Measurements from ENCODE around the gene ERAP2.
"Not testable (repeated sequence)": the region's sequence is repeated elsewhere in the genome, so short reads cannot be mapped to it uniquely, and the experiment has no call there.

ERAP2 gene, protein sequence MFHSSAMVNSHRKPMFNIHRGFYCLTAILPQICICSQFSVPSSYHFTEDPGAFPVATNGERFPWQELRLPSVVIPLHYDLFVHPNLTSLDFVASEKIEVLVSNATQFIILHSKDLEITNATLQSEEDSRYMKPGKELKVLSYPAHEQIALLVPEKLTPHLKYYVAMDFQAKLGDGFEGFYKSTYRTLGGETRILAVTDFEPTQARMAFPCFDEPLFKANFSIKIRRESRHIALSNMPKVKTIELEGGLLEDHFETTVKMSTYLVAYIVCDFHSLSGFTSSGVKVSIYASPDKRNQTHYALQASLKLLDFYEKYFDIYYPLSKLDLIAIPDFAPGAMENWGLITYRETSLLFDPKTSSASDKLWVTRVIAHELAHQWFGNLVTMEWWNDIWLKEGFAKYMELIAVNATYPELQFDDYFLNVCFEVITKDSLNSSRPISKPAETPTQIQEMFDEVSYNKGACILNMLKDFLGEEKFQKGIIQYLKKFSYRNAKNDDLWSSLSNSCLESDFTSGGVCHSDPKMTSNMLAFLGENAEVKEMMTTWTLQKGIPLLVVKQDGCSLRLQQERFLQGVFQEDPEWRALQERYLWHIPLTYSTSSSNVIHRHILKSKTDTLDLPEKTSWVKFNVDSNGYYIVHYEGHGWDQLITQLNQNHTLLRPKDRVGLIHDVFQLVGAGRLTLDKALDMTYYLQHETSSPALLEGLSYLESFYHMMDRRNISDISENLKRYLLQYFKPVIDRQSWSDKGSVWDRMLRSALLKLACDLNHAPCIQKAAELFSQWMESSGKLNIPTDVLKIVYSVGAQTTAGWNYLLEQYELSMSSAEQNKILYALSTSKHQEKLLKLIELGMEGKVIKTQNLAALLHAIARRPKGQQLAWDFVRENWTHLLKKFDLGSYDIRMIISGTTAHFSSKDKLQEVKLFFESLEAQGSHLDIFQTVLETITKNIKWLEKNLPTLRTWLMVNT

DNA sequence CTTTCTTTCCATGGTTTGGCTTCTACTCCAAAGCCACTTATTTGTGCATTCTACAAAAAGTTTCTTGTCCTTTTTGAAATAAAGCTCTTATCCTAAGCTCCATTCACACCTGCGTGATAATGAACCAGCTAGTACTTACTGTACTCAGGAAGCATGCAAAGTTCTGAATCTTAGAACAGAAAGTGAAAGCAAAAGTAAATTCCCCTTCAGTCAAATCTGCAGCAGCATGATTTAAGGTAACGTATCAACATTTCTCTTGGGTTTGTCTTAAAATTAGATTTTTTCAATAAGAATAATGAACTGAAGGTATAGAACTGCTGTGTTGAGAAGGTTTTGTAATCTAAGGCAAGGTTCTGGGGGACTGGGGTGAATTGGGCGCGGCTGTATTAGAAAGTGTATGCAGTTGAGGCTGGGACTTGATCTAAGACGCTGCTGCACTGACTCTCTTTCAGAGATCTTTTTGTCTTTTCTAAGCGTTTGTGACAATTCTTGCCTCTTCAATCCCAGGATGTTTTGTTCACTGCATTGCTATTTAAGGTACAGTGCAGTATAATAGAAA, at the start of gene ERAP2:
Gene ERAP2, plus strand, starts transcription at position 209 of the 559 bp plus-strand sequence. CDS start 3,186 bp downstream, outside the sequence.
- DNase-seq = peak; percentile 32

DNA sequence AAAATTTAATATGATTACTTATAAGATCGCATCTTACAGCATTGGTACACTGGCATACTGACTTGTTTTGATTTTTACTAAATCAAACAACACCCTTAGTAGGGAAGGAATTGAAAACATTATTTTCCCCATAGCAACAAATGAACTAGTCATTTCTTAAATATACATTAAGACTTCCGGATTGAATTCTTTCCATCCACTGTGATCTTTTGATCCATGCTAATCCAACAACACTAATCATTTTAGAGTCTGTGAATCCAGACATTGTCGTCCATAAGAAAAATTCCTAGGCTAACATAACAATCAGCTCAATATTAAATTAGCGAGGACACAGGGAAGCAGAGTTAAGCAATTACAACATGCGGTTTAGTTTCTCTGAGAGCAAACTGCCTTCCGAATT, 47.0 kb upstream of the ERAP2 start:
- DNase-seq = no peak

DNA sequence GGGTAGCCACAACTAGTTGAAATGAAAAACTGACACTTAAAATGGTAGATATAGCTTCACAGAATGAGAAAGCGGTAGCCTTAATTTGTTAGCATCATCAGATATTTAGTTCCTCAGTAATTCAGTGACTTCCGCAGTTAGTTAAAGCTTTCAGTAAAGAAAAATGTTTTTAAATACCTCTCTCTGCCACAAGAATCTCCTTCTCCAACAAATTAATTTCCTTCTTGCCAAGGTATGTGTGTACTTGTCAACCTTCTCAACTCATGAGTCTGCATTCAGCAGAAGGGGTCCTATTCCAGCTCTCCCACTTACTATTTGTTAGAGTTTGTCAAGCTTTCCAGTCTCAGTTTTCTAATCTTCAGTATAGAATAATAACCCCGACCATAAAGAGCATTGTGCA, 42.3 kb upstream of the ERAP2 start:
- no peak for DNase-seq

DNA sequence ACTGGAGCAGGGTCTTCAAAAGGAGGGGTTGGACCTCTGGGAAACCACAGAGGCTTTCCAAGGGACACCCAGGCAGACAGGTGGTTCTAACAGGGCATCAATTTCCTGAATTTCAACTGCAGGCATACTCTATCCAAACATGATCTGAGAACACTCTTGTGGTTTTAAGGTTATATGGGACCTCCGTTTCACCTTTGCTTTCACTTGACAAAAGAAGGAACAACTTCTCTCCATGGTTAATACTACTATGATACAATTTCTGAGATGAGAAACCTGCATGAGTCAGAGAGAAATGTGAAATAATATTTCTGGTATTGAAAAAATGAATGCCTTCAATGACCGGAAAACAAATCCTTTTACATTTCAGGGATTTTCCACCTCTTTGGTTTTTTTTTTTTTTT, 40.5 kb upstream of the ERAP2 start:
- no peak for DNase-seq

DNA sequence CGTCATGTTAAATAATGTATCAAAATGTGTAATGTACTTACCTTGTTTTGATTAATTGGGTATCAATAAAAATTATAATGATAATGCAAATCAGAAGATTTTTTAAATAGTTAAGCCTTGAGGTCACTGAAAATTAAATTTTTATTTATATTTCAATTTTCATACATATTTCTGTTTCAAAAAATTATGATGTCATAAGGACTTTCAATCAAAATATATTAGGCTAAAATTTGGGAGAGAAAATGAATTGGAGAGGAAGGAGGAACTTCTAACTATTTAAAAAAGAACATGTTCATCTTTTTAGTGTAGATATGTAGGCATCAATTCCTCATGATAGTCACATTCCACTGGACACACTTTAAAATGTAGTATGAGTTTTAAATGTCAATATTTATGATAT, 39.5 kb upstream of the ERAP2 start:
- DNase-seq = no peak

DNA sequence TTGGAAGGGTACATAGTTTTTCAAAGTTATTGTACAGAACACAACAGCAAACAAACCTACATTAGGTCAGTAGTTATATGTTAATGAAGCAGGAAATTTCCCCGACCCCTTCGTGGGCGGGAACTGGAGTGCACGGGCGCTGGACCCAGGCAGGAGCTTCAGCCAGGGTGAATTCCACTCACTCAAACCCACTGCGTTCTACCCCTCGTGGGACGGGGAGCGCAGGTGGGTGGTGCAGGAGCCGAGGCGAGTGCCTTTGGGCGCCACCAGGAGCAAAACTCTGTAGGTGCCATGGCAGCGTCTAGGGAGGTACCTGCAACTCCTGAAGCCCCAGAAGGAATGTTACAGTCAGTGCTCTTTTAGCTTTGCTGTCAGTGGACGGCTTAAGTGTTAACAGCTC, 39.0 kb upstream of the ERAP2 start:
- DNase-seq = no peak

DNA sequence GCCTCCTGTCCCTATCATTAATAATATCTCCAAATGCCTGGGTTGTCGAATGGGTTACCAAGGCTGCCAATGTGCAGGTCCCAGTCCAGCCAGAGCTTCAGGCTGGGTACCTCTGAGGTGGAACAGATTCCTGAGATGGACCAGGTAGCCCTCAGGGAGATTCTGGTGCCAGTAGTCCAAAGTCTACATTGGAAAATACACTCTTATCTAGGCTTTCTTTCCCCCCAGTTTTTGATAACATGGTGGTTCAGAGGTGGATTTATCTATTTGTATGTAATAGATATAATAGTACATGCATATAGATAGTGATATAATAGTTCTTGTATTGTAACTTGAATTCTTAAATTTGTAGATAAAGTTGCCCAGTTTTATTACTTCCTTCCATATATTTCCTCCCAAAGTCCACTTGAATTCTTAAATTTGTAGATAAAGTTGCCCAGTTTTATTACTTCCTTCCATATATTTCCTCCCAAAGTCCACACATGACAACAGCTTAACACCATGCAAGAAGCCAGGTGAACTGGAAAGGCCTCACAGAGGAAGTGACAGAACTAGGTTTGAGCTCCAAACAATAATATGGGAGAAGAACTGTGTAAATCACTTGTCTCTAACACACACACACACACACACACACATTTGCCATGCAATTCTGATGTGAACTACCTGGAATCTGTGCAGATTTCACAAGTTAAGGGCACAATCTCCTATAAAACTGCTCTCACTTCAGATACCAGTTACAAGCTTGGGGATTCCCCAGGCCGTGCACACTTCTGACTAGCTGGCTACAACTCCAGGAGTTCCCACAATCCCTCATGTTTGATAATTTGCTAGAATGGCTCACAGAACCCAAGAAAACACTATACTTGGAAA, 37.9 kb upstream of the ERAP2 start:
- no peak for DNase-seq

DNA sequence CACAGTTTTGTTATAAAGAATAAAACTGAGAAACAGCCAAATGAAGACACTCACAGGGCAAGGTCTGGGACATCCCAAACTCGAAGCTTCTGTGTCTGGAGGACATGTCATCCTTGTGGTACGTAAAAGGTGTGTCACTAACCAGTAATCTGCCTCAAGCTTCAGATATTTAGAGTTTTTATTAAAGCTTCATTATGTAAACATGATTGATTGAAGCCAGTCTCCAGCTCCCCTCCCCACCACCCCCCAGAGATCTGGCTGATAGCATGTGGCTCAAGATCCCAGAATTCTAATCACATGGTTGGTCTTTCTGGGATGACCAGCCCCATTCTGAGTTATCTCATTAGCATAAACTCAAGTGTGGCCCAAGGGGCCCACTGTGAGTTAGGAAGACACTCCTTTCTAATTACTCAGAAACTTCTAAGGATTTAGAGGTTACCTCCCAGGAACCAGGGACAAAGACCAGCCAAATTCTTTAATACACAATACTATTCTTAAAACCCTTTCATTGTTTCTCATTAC, 37.2 kb upstream of the ERAP2 start:
- no peak for DNase-seq

DNA sequence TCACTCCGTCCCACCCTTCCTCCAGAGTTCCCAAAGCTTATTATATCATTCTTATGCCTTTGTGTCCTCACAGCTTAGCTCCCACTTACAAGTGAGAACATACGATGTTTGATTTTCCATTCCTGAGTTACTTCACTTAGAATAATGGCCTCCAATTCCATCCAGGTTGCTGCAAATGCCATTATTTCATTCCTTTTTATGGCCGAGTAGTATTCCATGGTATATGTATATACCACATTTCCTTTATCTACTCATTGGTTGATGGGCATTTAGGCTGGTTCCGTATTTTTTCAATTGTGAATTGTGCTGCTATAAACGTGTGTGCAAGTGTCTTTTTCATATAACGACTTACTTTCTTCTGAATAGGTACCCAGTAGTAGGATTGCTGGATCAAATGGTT, 34.4 kb upstream of the ERAP2 start:
- DNase-seq = not testable (repeated sequence)

DNA sequence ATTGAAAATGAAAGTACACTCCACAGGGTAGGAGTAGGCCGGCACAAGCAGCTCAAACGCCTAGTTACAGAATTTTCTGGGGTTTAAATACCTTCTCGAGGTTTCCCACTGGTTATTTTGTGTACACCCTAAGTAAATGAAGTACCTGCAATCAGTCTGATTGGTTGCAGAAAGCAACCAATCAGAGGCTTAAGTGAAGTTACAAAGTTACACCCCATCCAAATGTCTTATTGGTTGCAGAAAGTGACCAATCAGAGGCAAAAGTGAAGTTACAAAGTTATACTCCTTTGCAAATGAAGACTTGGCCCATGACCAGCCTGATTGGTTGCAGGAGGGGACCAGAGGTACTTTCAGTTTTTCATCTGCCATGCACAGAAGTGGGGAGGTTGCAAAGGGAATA, 33.2 kb upstream of the ERAP2 start:
- DNase-seq = no peak

DNA sequence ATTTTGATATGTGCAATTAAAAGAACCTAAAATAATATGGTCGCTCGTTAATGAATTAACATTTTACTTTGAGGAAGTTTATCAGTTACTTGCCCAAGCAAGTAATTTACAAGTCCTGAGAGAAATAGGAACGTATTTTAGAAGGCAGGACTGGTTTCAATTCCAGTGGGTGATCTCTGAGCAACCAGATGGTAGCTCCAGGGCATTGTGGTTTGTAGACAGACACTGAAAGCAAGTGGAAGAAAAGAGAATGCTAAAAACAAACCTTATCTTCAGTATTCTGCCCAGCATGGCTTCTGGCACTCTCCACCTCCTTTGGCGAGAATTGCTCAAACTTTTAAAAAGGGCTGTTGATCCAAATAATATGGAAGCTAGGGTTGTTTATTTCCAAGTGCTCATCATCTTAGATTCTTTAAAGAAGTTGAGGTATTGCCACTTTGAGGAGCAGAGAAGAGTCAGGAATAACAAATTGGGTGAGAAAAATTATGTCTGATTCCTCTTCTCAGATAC, 31.8 kb upstream of the ERAP2 start:
- no peak for DNase-seq

DNA sequence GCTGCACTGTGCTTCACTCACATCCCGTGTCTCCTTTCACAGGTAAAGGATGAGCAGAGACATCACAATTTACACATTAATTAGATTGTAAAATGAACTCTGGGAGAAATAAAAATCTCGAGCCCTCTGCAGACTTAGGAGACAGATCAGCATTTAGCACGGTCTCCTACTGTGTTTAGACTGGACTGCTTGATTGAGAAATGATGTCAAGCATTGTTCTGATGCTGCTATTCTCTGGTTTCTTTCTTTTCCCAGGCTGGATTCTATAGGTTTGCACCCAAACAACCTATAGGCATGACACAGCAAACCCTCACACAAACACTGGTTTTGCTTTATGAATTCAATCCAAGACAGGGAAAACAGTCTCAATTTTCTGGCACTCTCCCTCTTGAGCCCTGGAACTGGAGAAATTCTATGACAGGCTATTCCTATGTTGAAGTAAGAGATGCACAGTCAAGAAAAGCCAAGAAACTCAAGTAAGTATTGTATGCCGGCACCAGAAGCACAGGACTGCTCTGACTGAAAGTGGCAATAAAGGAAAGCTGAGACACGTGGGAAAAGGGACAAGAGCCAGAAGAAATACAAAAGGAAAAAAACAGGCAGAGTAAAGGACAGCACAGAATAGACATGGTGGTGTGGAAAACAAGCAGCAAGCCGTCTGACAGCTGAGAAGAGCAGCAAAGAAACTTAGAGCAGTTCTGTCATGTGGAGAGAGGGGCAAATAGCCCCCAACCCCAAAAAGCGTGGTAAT, 24.8 kb upstream of the ERAP2 start:
- DNase-seq = no peak

DNA sequence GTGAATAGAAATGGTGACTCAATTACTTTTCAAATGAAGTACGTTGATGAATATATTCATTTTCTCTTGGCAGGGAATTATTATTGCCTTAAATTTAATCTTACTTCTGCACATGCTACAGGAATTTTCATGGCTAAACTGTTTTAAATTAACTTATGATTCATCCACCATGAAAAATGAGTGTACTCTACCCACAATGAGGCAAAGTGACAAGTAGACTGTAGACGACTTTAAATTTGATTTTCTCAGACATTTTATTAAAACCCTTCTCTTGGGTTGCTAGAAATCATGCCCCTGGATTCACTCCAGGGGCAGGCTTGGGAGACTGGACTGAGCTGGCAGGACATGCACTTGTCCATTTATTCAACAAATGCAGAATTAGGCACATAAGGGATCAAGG, 23.5 kb upstream of the ERAP2 start:
- no peak for DNase-seq

DNA sequence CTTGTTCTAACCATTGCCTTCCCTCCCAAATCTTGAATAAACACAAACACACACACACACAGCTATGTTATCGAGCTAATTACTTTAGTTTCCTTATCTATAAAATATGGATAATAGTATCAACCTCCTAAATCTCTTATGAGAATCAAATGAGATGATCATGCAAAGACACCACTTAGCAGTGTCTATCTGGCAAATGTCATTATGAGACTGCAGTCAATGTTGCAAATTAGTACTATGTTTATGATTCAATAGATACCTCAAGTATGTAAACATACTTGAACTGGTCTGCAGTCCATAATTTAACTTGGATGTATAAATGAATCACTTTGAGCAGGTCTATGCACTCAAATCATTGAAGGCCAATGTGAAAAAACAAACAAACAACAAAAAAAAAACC, 22.2 kb upstream of the ERAP2 start:
- DNase-seq = no peak

DNA sequence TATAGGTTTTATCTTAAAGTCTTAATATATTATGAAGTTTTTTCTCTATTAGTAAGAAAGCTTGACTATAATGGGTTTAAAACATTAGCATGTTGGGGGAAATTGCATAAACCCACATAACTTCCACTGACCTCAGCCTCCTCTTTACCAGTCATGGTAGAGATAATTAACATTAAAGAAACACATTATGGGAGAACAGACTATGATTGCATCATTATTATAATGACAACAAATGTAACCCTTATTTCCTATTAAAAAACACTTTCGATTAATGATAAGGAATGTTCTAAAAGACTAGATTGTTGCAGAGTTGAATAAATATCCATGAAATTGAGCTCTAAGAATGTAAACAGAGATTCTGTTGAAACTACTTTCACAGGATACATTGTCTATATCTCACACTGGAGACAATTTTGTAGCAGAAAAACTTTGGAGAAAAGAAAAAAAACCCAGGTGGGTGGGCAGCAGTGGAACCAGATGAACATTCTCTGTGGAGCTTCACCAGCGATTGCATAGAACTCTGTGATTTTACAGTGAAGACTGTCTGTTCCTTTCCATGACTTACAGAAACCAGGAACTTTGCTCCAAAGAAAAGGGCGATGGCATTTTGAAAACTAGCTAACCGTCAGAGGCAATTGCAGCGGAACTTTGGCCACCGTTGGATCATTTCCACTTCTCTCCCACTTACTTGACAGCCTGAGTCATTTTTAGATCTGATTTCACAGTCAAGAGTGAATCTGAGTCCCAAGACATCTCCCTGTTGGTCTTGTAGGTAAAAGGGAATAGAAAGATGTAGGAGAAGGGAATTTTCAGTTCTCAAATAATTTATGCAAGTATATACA, 21.0 kb upstream of the ERAP2 start:
- DNase-seq = no peak

DNA sequence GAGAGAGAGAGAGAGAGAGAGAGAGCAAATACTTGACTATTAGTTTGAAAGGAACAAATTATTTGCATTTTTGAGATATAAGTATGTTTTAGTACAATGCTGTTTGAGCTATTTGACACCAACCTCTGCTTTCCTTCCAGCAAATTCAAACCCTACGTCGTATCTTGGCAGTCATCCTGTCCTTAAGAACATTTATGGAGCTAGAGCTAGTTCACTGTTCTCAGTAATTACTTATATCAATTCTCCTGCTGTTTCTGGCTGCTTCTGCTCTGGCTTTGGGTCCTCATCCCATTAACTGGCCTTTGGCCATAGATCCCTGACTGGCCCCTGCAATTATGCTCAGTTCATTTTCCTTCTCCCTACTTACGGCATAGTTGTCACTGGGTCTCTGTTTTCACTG, 19.9 kb upstream of the ERAP2 start:
- DNase-seq = no peak

DNA sequence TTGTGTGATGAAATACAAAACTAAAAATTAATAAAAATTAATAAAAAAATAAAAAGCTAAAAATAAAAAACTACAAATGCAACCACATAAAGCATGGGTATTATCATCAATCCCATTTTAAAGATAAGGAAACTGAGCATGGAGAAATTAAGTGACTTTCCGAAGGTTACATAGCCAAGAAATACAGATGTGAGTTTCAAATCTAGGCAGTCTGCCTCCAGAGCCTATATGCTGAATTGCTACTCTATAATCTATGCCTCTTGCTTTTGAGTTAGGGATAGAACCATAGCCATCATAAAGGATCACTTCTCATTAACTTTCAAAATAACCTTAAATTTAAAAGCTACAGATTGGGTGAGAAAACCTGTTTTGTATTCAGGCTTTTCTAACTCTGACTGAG, 18.8 kb upstream of the ERAP2 start:
- no peak for DNase-seq

DNA sequence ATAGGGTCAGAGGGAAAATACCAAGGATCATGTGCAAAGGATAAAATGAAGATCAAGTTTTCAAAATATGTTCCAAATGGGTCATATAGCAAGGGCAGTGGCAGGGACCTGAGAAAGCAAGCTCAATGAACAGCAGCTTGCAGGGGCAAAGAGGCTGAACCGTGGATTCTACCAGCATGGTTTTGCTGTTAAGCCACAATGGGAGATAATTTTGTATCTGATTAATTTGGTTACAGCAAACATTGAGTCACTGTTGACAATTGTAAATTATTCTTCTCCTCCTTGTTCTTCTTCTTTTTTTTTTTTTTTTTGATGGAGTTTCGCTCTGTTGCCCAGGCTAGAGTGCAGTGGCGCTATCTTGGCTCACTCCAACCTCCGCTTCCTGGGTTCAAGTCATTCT, 18.4 kb upstream of the ERAP2 start:
- no peak for DNase-seq

DNA sequence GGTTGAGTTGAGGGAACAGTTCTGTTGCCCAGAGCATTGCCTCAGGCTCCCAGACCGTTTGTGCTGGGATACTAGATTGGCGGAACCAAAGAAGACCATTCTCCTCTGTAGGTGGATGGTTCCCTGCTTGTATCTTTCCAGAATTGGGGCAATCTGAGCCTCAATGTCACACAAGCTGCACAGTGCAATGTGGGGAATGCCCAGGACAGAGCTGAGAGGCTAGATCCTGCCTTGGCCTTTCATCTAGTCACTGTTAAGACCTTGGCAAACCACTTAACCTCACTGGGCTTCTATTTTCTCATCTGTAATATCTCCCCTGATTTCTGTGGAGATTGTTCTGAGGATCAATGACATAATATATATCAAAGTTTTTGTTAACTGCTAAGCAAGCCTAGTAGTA, 16.9 kb upstream of the ERAP2 start:
- DNase-seq = no peak

DNA sequence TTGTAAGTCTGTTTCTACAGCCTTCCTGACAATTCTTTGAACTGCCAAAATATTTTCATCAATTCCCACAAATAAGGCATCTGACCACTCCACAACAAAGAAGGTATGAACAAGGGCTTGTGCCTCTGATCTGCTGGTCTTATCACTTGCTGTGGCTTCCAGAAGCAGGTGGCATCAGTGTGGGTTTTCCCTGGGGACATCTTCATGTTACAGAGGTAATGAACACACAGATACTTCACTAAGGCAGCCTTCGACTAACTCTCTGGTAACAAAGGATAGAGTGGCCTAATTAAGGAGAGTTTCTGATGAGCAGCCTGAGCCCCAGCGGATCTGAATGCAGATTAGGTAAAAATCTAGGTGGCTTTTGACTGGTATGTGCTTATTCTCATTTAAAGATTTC, 15.2 kb upstream of the ERAP2 start:
- no peak for DNase-seq

DNA sequence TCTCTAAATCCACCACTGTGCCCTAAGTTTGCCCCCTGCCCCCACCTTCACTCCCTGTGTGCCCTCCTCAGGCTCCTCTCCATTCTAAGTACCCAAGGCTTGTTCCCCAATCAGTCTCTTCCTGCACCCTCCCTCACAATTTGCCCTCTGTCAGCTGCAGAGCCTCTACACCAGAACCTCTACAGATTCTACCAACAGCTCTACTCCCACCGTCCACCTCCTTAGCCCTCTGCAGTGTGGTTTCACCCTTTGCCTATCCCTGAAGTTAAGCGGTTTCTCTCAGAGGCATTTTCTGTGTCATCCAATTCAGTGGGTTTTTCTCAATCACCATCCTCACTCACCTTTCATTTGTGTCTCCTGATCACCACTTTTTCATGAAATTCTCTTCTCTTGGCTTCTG, 13.2 kb upstream of the ERAP2 start:
- no peak for DNase-seq

Measured in activated T-cell treated with anti-CD3 and anti-CD28 coated beads, Interleukin-2, amount 50 U/mL, for 1 hour (primary cell).